GM23338 (cell line): ENCODE data around the gene SLC9A4. TPM values are rescaled to one million over a fixed set of nuclear protein-coding genes. Genes with fewer than 3 reads are reported as not detected.

ENCODE experiments used
- ATAC-seq: fragments of 200-7000 bp; cut with Tn5 transposase; 3 replicates; pipeline ENCODE4 v1.9.1; 2020
- DNase-seq: peaks from one replicate; pipeline ENCODE4 v3.0.0-alpha.2; 2015; ENCODE audit warnings: low spot score
- H2AFZ ChIP-seq: fragments of 200-600 bp; sonication (generic); 2 replicates; pipeline ENCODE4 v1.8.0; 2016; ENCODE audit warnings: antibody characterized with exemption, mild to moderate bottlenecking, moderate library complexity
- H3F3A ChIP-seq: fragments of 200-600 bp; sonication (generic); replicated peaks from 2 replicates; pipeline ENCODE4 v1.8.0; 2017; ENCODE audit warnings: antibody characterized with exemption, mixed run types, low read depth
- H3K27ac ChIP-seq: fragments of 200-600 bp; sonication (generic); 2 replicates; pipeline ENCODE4 v1.6.1; 2016; ENCODE audit warnings: low read depth
- H3K27me3 ChIP-seq: fragments of 200-600 bp; sonication (generic); 2 replicates; pipeline ENCODE4 v1.8.0; 2016; ENCODE audit warnings: mild to moderate bottlenecking, mixed run types, moderate library complexity; ENCODE audit not compliant: insufficient read depth
- H3K36me3 ChIP-seq: fragments of 200-600 bp; sonication (generic); 2 replicates; pipeline ENCODE4 v1.8.0; 2016; ENCODE audit warnings: mild to moderate bottlenecking; ENCODE audit not compliant: insufficient read depth
- H3K4me1 ChIP-seq: fragments of 200-600 bp; sonication (generic); 2 replicates; pipeline ENCODE4 v1.8.0; 2016; ENCODE audit warnings: mild to moderate bottlenecking, moderate library complexity; ENCODE audit not compliant: insufficient read depth
- H3K4me2 ChIP-seq: fragments of 200-600 bp; sonication (generic); 2 replicates; pipeline ENCODE4 v1.7.1; 2017; ENCODE audit warnings: mixed run types
- H3K4me3 ChIP-seq: fragments of 200-600 bp; sonication (generic); 2 replicates; pipeline ENCODE4 v1.6.1; 2016; ENCODE audit warnings: mixed run types
- H3K79me2 ChIP-seq: fragments of 200-600 bp; sonication (generic); replicated peaks from 2 replicates; pipeline ENCODE4 v1.8.0; 2017; ENCODE audit warnings: mild to moderate bottlenecking; ENCODE audit not compliant: insufficient read depth
- H3K9me2 ChIP-seq: fragments of 200-600 bp; sonication (generic); 2 replicates; pipeline ENCODE4 v1.8.0; 2017; ENCODE audit not compliant: insufficient read depth
- H4K20me1 ChIP-seq: fragments of 200-600 bp; sonication (generic); replicated peaks from 2 replicates; pipeline ENCODE4 v1.8.0; 2017; ENCODE audit warnings: mild to moderate bottlenecking; ENCODE audit not compliant: insufficient read depth
- H3K27ac Mint-ChIP-seq: 2 replicates; pipeline ENCODE4 v1.8.0; 2020; ENCODE audit warnings: inconsistent platforms, mild to moderate bottlenecking, moderate library complexity, mixed read lengths
- H3K27me3 Mint-ChIP-seq: 3 replicates; pipeline ENCODE4 v1.8.0; 2022; ENCODE audit warnings: low read depth, mild to moderate bottlenecking, moderate library complexity, mixed read lengths, inconsistent platforms; ENCODE audit not compliant: insufficient read depth, poor library complexity
- H3K36me3 Mint-ChIP-seq: 3 replicates; pipeline ENCODE4 v1.8.0; 2021; ENCODE audit warnings: low read depth, mild to moderate bottlenecking, inconsistent platforms, moderate library complexity, mixed read lengths
- H3K4me1 Mint-ChIP-seq: 3 replicates; pipeline ENCODE4 v1.8.0; 2020; ENCODE audit warnings: mild to moderate bottlenecking, inconsistent platforms, mixed read lengths
- H3K4me3 Mint-ChIP-seq: 3 replicates; pipeline ENCODE4 v1.8.0; 2021; ENCODE audit warnings: moderate library complexity, mild to moderate bottlenecking, inconsistent platforms, mixed read lengths
- H3K9me3 Mint-ChIP-seq: 3 replicates; pipeline ENCODE4 v1.8.0; 2020; ENCODE audit warnings: moderate library complexity, mild to moderate bottlenecking, inconsistent platforms, mixed read lengths
- CREB1 ChIP-seq: fragments of 250-450 bp; sonication (Bioruptor Pico); IDR thresholded peaks from 2 replicates; pipeline ENCODE4 v1.5.0; 2020; ENCODE audit warnings: low read depth, mild to moderate bottlenecking, moderate library complexity
- ETS1 ChIP-seq: IDR thresholded peaks from 2 replicates; pipeline ENCODE4 v1.6.1; 2016; ENCODE audit warnings: antibody characterized with exemption
- EZH2 ChIP-seq: fragments of 200-600 bp; sonication (generic); IDR thresholded peaks from one replicate; pipeline ENCODE4 v1.8.0; 2017; ENCODE audit warnings: antibody characterized with exemption, mild to moderate bottlenecking, low read depth; ENCODE audit not compliant: unreplicated experiment
- EZH2phosphoT487 ChIP-seq: fragments of 200-600 bp; sonication (generic); IDR thresholded peaks from one replicate; pipeline ENCODE4 v1.8.1; 2018; ENCODE audit warnings: antibody characterized with exemption; ENCODE audit not compliant: unreplicated experiment
- JUNB ChIP-seq: IDR thresholded peaks from one replicate; pipeline ENCODE4 v1.6.1; 2016; ENCODE audit warnings: antibody characterized with exemption; ENCODE audit not compliant: unreplicated experiment
- NANOG ChIP-seq: IDR thresholded peaks from 2 replicates; pipeline ENCODE4 v1.6.1; 2016; ENCODE audit warnings: antibody characterized with exemption, borderline replicate concordance
- POLR2AphosphoS5 ChIP-seq: IDR thresholded peaks from 2 replicates; pipeline ENCODE4 v1.6.1; 2016; ENCODE audit warnings: antibody characterized with exemption, low read depth
- STAT1 ChIP-seq: IDR thresholded peaks from one replicate; pipeline ENCODE4 v1.6.1; 2016; ENCODE audit warnings: antibody characterized with exemption; ENCODE audit not compliant: unreplicated experiment
- ZNF114 ChIP-seq: fragments of 250-450 bp; sonication (Bioruptor Pico); IDR thresholded peaks from 2 replicates; pipeline ENCODE4 v1.5.0; 2020; ENCODE audit warnings: mild to moderate bottlenecking, moderate library complexity
- ZNF331 ChIP-seq: fragments of 250-450 bp; sonication (Bioruptor Pico); IDR thresholded peaks from 2 replicates; pipeline ENCODE4 v1.5.0; 2020; ENCODE audit warnings: low read depth, mild to moderate bottlenecking, moderate library complexity
- ZNF462 ChIP-seq: fragments of 250-450 bp; sonication (Bioruptor Pico); IDR thresholded peaks from 2 replicates; pipeline ENCODE4 v1.5.0; 2020; ENCODE audit warnings: mild to moderate bottlenecking, moderate library complexity
- polyA plus RNA-seq: library from polyadenylated mRNA; unstranded; fragments of >200 nt; fragmentation: Nextera tagmentation; extraction: Ambion mirVana; gene quantifications from 2 replicates; pipeline ENCODE4 v1.2.1, GENCODE V29; 2016
- total RNA-seq: library from RNA; depleted of rRNA; stranded (reverse); fragments of >200 nt; shearing (Covaris generic); gene quantifications from 2 replicates; pipeline ENCODE4 v1.2.3, GENCODE V29; 2014
- TF ChIP-seq, protein P1 (sequence below), 2 experiments: fragments of 200-600 bp in 1 of 2; sonication (generic) in 1 of 2; conservative IDR thresholded peaks; 2 replicates each; pipeline versions ENCODE4 v1.5.1 to v1.6.1; 2016 to 2017; ENCODE audit warnings: antibody characterized with exemption in 2 of 2, low read depth in 2 of 2, mild to moderate bottlenecking in 2 of 2, moderate library complexity in 1 of 2
- TF ChIP-seq, protein P2 (sequence below): IDR thresholded peaks from one replicate; pipeline ENCODE4 v1.6.1; 2018; ENCODE audit warnings: antibody characterized with exemption; ENCODE audit not compliant: unreplicated experiment

The SLC9A4 gene
- total and polyA plus RNA-seq, 2 experiments from 2014 or later: not detected

GRCh38 chr2:102470168-102470567 is 2.9 kb upstream of the SLC9A4 start:
- no peaks in the 10 kb centered on the region for H3K27me3 ChIP-seq
- no peak for DNase-seq
- TF ChIP-seq, protein P1, sequence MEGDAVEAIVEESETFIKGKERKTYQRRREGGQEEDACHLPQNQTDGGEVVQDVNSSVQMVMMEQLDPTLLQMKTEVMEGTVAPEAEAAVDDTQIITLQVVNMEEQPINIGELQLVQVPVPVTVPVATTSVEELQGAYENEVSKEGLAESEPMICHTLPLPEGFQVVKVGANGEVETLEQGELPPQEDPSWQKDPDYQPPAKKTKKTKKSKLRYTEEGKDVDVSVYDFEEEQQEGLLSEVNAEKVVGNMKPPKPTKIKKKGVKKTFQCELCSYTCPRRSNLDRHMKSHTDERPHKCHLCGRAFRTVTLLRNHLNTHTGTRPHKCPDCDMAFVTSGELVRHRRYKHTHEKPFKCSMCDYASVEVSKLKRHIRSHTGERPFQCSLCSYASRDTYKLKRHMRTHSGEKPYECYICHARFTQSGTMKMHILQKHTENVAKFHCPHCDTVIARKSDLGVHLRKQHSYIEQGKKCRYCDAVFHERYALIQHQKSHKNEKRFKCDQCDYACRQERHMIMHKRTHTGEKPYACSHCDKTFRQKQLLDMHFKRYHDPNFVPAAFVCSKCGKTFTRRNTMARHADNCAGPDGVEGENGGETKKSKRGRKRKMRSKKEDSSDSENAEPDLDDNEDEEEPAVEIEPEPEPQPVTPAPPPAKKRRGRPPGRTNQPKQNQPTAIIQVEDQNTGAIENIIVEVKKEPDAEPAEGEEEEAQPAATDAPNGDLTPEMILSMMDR (conservative IDR thresholded peaks at IDR 0.05; ENCODE audit: low read depth in 2 of 2): no peak
- TF ChIP-seq CREB1 (no peak), ETS1 (no peak), NANOG (no peak), EZH2 (no peak), ZNF462 (CRISPR knock-in tag) (no peak), STAT1 (no peak), POLR2AphosphoS5 (no peak), JUNB (no peak), ZNF331 (CRISPR knock-in tag) (no peak), EZH2phosphoT487 (no peak), ZNF114 (CRISPR knock-in tag) (no peak)
- TF ChIP-seq, protein P2, sequence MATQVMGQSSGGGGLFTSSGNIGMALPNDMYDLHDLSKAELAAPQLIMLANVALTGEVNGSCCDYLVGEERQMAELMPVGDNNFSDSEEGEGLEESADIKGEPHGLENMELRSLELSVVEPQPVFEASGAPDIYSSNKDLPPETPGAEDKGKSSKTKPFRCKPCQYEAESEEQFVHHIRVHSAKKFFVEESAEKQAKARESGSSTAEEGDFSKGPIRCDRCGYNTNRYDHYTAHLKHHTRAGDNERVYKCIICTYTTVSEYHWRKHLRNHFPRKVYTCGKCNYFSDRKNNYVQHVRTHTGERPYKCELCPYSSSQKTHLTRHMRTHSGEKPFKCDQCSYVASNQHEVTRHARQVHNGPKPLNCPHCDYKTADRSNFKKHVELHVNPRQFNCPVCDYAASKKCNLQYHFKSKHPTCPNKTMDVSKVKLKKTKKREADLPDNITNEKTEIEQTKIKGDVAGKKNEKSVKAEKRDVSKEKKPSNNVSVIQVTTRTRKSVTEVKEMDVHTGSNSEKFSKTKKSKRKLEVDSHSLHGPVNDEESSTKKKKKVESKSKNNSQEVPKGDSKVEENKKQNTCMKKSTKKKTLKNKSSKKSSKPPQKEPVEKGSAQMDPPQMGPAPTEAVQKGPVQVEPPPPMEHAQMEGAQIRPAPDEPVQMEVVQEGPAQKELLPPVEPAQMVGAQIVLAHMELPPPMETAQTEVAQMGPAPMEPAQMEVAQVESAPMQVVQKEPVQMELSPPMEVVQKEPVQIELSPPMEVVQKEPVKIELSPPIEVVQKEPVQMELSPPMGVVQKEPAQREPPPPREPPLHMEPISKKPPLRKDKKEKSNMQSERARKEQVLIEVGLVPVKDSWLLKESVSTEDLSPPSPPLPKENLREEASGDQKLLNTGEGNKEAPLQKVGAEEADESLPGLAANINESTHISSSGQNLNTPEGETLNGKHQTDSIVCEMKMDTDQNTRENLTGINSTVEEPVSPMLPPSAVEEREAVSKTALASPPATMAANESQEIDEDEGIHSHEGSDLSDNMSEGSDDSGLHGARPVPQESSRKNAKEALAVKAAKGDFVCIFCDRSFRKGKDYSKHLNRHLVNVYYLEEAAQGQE: no peak
- no peak overlapping the region for H3K4me2 ChIP-seq
- no peaks in the 10 kb centered on the region for H3K4me1 ChIP-seq
- Mint-ChIP-seq H3K27me3 (peaks cover 2% of the 10 kb centered on the region), H3K4me1 (peaks cover 3% of the 10 kb centered on the region; the same call in 2 of the 3 replicates), H3K4me3 (no peak overlapping the region), H3K36me3 (no peaks in the 10 kb centered on the region), H3K27ac (no peak overlapping the region), H3K9me3 (peaks cover 12% of the 10 kb centered on the region)
- H3F3A ChIP-seq: no peaks in the 10 kb centered on the region
- H2AFZ ChIP-seq: no peak overlapping the region
- no peak overlapping the region for H3K27ac ChIP-seq
- no peaks in the 10 kb centered on the region for H4K20me1 ChIP-seq
- no peaks in the 10 kb centered on the region for H3K79me2 ChIP-seq
- no peaks in the 10 kb centered on the region for H3K36me3 ChIP-seq
- no peak overlapping the region for H3K4me3 ChIP-seq
- ATAC-seq: peak; percentile 25; the same call in 2 of the 3 replicates
- H3K9me2 ChIP-seq: no peaks in the 10 kb centered on the region; the same call in 1 of the 2 replicates
